HAP-1 (cell line): Measurements from ENCODE around the gene DEDD.

Experiments
- DNase-seq, 2 experiments: peaks; one replicate each; pipeline ENCODE4 v3.0.0-alpha.2; 2016 to 2020; ENCODE audit warnings: low spot score in 2 of 2
- H3K27me3 ChIP-seq: fragments of 250-450 bp; sonication (Bioruptor Pico); 2 replicates; pipeline ENCODE4 v1.5.1; 2020; ENCODE audit warnings: low read depth, mild to moderate bottlenecking, moderate library complexity
- H3K36me3 ChIP-seq: fragments of 250-450 bp; sonication (Bioruptor Pico); replicated peaks from 2 replicates; pipeline ENCODE4 v1.5.1; 2020; ENCODE audit warnings: mild to moderate bottlenecking
- H3K4me1 ChIP-seq: fragments of 250-450 bp; sonication (Bioruptor Pico); 2 replicates; pipeline ENCODE4 v1.5.1; 2020; ENCODE audit warnings: mild to moderate bottlenecking
- H3K4me3 ChIP-seq: fragments of 250-450 bp; sonication (Bioruptor Pico); 2 replicates; pipeline ENCODE4 v1.5.1; 2020; ENCODE audit warnings: mild to moderate bottlenecking, moderate library complexity
- H3K9me3 ChIP-seq: fragments of 250-450 bp; sonication (Bioruptor Pico); 2 replicates; pipeline ENCODE4 v1.5.1; 2020; ENCODE audit warnings: mild to moderate bottlenecking, moderate library complexity
- in situ Hi-C: fragments of 300-500 bp; cut with MboI; formaldehyde crosslinking; loops from 3 replicates; pipeline ENCODE4 v1.14.3; 2020; ENCODE audit warnings: low sequenced_read_pairs, inconsistent platforms, mixed read lengths

Gene DEDD

GRCh38 chr1:161090617-161091016 lies 41.9 kb downstream of the DEDD start:
- no peak for DNase-seq
- Histone ChIP-seq H3K4me1 (no peaks in the 10 kb centered on the region), H3K27me3 (no peaks in the 10 kb centered on the region), H3K36me3 (no peaks in the 10 kb centered on the region), H3K4me3 (no peak overlapping the region), H3K9me3 (no peaks in the 10 kb centered on the region)
- in situ Hi-C loops = loop anchor here (10.0 kb wide), 2 partner anchors 96 to 366 kb away; no protein-coding TSS in a partner anchor

- no peak overlapping the region for H3K4me3 ChIP-seq
- in situ Hi-C loops = loop anchor here (10.0 kb wide), 2 partner anchors 95 to 365 kb away; no protein-coding TSS in a partner anchor
- H3K9me3 ChIP-seq = no peaks in the 10 kb centered on the region
- no peaks in the 10 kb centered on the region for H3K4me1 ChIP-seq
- no peaks in the 10 kb centered on the region for H3K36me3 ChIP-seq
- no peak for DNase-seq
- H3K27me3 ChIP-seq = no peaks in the 10 kb centered on the region
Measured at GRCh38 chr1:161089938-161090337, 42.5 kb downstream of the DEDD start.

DNA sequence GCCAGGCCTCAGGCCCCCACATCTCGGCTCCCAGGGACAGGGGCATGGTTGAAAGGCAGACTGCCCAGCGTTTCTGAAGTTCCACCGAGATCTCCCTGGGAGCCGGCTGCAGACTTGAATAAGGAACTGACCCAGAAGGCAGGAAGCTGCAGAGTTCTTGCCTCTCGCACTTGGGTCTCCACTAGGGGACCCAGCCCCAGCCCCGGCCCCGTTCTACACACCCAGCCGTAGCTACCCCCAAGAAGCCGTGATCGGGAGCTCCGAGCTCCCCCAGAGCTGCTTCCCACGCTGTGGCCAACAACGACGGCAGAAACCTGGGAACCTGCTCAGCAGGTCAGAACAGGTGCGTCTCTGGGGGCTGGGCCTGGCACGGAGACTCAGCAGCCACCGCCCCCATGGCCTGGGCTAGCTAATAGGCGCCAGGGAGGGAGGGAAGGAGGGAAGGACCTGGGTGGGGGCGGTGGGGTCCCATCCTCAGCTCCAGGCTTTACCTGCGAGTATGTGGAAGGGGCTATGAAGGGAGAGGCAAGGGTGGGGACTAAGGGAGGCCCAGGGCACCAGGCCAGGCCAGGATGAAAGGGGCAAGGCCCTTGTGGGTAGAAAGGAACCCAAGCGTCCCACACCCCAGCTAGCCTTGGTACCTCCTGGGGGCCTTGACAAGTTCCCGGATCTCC lies 43.1 kb downstream of the DEDD start, which contains the start of gene NECTIN4:
TSS of gene NECTIN4 (minus strand) at position 308 of the 674 bp plus-strand sequence. CDS start at position 46, 262 bp downstream.
- H3K4me1 ChIP-seq = no peaks in the 10 kb centered on the region
- in situ Hi-C loops = no loop called here

DNA sequence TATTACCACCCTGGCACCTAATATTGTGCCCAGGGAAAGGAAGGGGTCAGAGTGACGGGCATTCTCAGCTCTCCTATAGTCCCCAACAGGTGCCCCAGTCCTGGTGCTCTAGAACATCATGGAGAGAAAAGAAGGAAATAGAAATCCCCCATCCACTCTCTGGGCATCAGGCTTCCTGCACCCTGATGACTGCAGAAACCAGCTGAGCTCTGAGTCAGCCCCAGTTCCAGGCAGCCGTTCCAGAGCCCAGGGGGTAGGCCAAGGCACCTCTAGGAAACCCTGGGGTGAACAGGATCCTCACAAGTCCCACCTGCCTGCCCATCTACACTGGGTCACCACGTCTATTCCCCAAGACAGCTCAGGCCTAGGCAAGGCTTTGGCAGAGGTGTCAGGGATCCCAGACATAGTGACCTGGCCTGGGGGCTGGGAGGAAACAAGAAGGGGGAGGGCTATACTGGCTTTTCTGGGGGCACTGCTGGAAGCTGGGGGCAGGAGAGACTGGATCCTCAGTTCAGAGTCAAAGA lies 43.8 kb downstream of the DEDD start:
- Histone ChIP-seq H3K4me3 (no peak overlapping the region), H3K9me3 (no peaks in the 10 kb centered on the region)

More for the DNA sequence above, 43.1 kb downstream of the DEDD start, which contains the start of gene NECTIN4:
- Histone ChIP-seq H3K36me3 (no peaks in the 10 kb centered on the region), H3K4me3 (no peak within 1 kb of the TSS), H3K27me3 (no peaks in the 10 kb centered on the region), H3K9me3 (no peaks in the 10 kb centered on the region)
- no peak for DNase-seq

GRCh38 chr1:161086457-161086856 lies 46.0 kb downstream of the DEDD start:
- H3K9me3 ChIP-seq = no peaks in the 10 kb centered on the region
- DNase-seq = no peak
- in situ Hi-C loops = no loop called here
- H3K27me3 ChIP-seq = no peaks in the 10 kb centered on the region
- no peak overlapping the region for H3K4me3 ChIP-seq
- no peaks in the 10 kb centered on the region for H3K36me3 ChIP-seq
- H3K4me1 ChIP-seq = no peaks in the 10 kb centered on the region

More for the DNA sequence above, 43.8 kb downstream of the DEDD start:
- in situ Hi-C loops = no loop called here
- DNase-seq = no peak
- H3K36me3 ChIP-seq = no peaks in the 10 kb centered on the region
- no peaks in the 10 kb centered on the region for H3K27me3 ChIP-seq
- H3K4me1 ChIP-seq = no peaks in the 10 kb centered on the region

GRCh38 chr1:161085165-161085564 lies 47.3 kb downstream of the DEDD start:
- no peaks in the 10 kb centered on the region for H3K36me3 ChIP-seq
- no peaks in the 10 kb centered on the region for H3K9me3 ChIP-seq
- DNase-seq = no peak
- no peaks in the 10 kb centered on the region for H3K27me3 ChIP-seq
- H3K4me1 ChIP-seq = peaks cover 6% of the 10 kb centered on the region
- in situ Hi-C loops = no loop called here
- no peak overlapping the region for H3K4me3 ChIP-seq

GRCh38 chr1:161084597-161084988 lies 47.9 kb downstream of the DEDD start:
- in situ Hi-C loops = no loop called here
- H3K36me3 ChIP-seq = no peaks in the 10 kb centered on the region
- no peaks in the 10 kb centered on the region for H3K9me3 ChIP-seq
- H3K4me1 ChIP-seq = peaks cover 8% of the 10 kb centered on the region
- no peak for DNase-seq
- no peak overlapping the region for H3K4me3 ChIP-seq
- no peaks in the 10 kb centered on the region for H3K27me3 ChIP-seq

- DNase-seq = no peak
- Histone ChIP-seq H3K36me3 (no peaks in the 10 kb centered on the region), H3K4me1 (peaks cover 8% of the 10 kb centered on the region), H3K27me3 (no peaks in the 10 kb centered on the region), H3K9me3 (no peaks in the 10 kb centered on the region), H3K4me3 (no peak overlapping the region)
- in situ Hi-C loops = no loop called here
Measured at GRCh38 chr1:161083748-161084596, 48.5 kb downstream of the DEDD start.

DNA sequence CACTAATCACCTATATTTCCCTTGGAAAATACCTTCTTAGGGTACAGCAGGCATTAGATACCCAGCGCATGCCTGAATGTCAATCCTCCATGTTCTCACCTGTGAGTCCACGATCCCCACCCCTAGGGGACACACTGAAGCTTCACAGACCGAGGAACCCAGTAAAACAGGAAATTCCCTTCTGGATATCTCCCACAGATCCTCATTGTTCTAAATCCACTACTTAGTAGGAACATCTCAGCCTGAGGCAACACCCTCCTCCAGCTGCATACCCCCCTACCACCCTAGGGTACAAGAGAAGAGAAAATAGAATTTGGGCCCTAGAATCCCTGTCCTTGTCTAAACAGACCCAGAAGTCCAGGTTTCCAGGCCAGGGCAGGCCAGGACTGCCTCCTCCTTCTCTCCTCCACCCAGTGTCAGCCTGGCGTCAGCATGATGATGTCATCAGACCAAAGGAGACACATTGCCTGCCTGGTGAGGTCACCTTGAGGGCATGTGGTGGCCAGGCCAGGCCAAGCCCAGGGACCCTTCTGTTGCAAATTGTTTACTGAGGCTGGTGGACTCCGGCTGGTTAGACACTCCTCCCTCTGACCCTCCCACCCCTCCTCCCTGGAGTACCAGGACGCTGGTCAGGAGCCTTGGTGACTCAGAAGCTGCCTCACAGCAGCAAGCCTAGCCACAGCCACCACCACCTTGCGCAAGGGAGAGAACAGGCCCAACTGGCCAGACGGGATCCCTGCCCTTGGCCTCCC lies 49.3 kb downstream of the DEDD start:
- no peak for DNase-seq
- in situ Hi-C loops = no loop called here
- Histone ChIP-seq H3K4me3 (no peak overlapping the region), H3K36me3 (no peaks in the 10 kb centered on the region), H3K9me3 (no peaks in the 10 kb centered on the region), H3K4me1 (peaks cover 8% of the 10 kb centered on the region), H3K27me3 (no peaks in the 10 kb centered on the region)

- H3K4me3 ChIP-seq = no peak overlapping the region
- no peaks in the 10 kb centered on the region for H3K9me3 ChIP-seq
- H3K36me3 ChIP-seq = no peaks in the 10 kb centered on the region
- DNase-seq = no peak
- peaks cover 8% of the 10 kb centered on the region for H3K4me1 ChIP-seq
- in situ Hi-C loops = no loop called here
- H3K27me3 ChIP-seq = no peaks in the 10 kb centered on the region
Measured at GRCh38 chr1:161082483-161082882, 50.0 kb downstream of the DEDD start.

DNA sequence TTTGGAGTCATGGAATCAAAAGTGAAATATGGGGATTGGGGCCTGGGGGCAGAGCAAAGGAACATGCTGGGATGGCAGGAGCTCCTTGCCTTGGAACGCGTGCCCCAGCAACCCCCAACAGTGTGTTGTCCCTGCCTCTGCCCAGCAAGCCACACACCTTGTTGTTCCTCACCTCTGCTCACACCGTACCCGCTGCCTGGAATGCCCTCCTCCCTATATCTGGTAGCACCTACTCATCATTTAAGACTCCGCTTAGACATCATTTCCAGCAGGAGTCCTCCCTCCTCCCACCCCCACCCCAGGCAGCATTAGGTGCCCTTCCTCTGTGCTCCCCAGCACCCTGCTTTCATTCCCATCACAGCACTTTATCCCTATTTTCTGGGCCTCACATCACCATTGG lies 50.9 kb downstream of the DEDD start:
- H3K9me3 ChIP-seq = no peaks in the 10 kb centered on the region
- H3K27me3 ChIP-seq = no peaks in the 10 kb centered on the region
- H3K4me3 ChIP-seq = no peak overlapping the region
- in situ Hi-C loops = no loop called here
- H3K36me3 ChIP-seq = no peaks in the 10 kb centered on the region
- no peak for DNase-seq
- peaks cover 8% of the 10 kb centered on the region for H3K4me1 ChIP-seq

DNA sequence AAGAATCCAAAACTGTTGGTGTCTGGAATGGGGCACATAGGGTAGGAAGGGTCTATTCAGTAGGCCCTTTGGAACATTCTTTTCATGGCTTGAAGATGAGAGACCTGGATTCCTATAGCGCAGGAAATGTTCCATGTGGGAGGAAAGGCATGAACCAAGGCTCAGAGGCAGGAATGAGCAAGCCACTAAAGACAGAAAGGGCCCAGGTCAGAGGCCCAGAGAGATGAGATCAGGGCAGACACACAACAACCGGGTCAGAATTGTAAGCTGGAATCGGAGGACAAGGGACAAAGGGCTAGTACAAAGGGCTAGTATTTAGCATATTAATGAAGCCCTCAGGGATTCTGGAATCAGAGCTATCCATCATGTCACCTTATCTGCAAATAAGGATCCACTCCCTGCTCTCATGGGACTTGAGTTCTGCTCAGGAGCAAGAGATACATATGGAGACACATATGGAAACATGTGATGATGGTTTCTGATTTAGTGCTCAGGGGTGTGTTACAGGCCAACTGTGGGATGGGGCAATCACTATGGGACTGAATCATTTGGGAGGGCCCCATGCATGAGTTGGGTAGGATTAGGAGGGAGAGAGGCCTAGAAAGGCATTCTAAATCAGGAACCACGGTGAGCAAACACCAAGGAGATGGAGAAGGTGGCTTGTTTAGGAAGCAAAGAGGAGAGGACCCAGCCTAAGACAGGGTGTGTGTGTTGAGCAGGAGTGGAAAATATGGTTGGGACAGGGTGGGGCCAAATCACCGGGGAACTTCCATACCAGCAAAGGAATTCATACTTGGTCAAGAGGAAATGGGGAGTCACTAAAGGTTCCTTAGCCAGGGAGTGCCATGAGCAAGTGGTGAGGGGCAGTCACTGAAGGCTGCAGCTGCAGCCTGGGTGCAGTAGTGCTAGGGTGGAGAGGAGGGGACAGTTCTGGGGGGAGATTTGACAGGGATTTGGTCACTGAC lies 51.7 kb downstream of the DEDD start:
- Histone ChIP-seq H3K27me3 (no peaks in the 10 kb centered on the region), H3K4me1 (peaks cover 8% of the 10 kb centered on the region), H3K4me3 (no peak overlapping the region), H3K9me3 (no peaks in the 10 kb centered on the region), H3K36me3 (no peaks in the 10 kb centered on the region)
- in situ Hi-C loops = no loop called here
- peak; percentile 51 to 53 for DNase-seq
